Mesothelial cell of epicardium (in vitro differentiated cells): ENCODE results near the gene MAP3K21. TPM values are rescaled to one million over a fixed set of nuclear protein-coding genes. Genes with fewer than 3 reads are reported as not detected.
A peak's percentile ranks its signal among the peaks of the same experiment; 100 is the strongest.

Experiments used
- DNase-seq, 2 experiments: peaks; one replicate each; pipeline ENCODE4 v3.0.0; 2021; ENCODE audit warnings: low spot score in 2 of 2; ENCODE audit not compliant: unreplicated experiment in 2 of 2
- H3K27ac Mint-ChIP-seq: 2 replicates; pipeline ENCODE4 v1.8.0; 2021; ENCODE audit warnings: mixed read lengths
- H3K27me3 Mint-ChIP-seq: 2 replicates; pipeline ENCODE4 v1.8.0; 2021; ENCODE audit warnings: low read depth, mixed read lengths
- H3K36me3 Mint-ChIP-seq: 2 replicates; pipeline ENCODE4 v1.8.0; 2021; ENCODE audit warnings: mixed read lengths
- H3K4me1 Mint-ChIP-seq: 2 replicates; pipeline ENCODE4 v1.8.0; 2021; ENCODE audit warnings: mixed read lengths
- H3K4me3 Mint-ChIP-seq: 2 replicates; pipeline ENCODE4 v1.8.0; 2021; ENCODE audit warnings: mild to moderate bottlenecking, moderate library complexity, mixed read lengths
- H3K9me3 Mint-ChIP-seq: 2 replicates; pipeline ENCODE4 v1.8.0; 2021; ENCODE audit warnings: mixed read lengths
- total RNA-seq: library from RNA; stranded (reverse); gene quantifications from 3 replicates; pipeline ENCODE4 v1.2.1, GENCODE V29; 2021
- TF ChIP-seq, protein P1 (sequence below): fragments of 200-600 bp; sonication (generic); IDR thresholded peaks from one replicate; pipeline ENCODE4 v1.5.0; 2021; ENCODE audit warnings: antibody characterized with exemption; ENCODE audit not compliant: unreplicated experiment

MAP3K21 gene
- total RNA-seq, 1 donor from 2014 or later = 6.6 TPM

DNA sequence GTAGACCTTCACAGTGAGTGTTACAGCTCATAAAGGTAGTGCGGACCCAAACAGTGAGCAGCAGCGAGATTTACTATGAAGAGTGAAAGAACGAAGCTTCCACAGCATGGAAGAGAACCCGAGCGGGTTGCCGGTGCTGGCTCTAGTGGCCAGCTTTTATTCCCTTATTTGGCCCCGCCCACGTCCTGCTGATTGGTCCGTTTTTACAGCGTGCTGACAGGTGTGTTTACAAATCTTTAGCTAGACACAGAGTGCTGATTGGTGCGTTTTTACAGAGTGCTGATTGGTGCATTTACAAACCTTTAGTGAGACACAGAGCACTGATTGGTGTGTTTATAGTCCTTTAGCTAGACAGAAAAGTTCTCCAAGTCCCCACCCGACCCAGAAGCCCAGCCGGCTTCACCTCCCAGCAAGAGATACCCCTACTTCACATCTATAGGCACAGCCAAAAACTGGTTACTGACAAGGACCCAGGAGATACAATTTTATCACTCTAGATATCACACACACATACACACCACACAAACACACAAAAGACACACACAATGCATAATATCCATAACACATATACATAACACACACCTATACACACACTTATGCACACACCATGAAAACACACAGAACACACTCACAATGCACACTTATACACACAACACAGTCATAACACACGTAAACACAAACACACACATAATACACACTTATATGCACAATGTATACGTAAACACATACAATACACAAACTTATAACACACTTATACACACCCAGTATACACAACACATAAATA, 68.5 kb downstream of the MAP3K21 start:
- Mint-ChIP-seq H3K4me3 (no peak overlapping the region), H3K36me3 (no peaks in the 10 kb centered on the region), H3K9me3 (no peaks in the 10 kb centered on the region), H3K4me1 (peaks cover 5% of the 10 kb centered on the region), H3K27ac (no peak overlapping the region), H3K27me3 (peaks cover 23% of the 10 kb centered on the region)
- TF ChIP-seq, protein P1, sequence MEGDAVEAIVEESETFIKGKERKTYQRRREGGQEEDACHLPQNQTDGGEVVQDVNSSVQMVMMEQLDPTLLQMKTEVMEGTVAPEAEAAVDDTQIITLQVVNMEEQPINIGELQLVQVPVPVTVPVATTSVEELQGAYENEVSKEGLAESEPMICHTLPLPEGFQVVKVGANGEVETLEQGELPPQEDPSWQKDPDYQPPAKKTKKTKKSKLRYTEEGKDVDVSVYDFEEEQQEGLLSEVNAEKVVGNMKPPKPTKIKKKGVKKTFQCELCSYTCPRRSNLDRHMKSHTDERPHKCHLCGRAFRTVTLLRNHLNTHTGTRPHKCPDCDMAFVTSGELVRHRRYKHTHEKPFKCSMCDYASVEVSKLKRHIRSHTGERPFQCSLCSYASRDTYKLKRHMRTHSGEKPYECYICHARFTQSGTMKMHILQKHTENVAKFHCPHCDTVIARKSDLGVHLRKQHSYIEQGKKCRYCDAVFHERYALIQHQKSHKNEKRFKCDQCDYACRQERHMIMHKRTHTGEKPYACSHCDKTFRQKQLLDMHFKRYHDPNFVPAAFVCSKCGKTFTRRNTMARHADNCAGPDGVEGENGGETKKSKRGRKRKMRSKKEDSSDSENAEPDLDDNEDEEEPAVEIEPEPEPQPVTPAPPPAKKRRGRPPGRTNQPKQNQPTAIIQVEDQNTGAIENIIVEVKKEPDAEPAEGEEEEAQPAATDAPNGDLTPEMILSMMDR = no peak
- no peak for DNase-seq

DNA sequence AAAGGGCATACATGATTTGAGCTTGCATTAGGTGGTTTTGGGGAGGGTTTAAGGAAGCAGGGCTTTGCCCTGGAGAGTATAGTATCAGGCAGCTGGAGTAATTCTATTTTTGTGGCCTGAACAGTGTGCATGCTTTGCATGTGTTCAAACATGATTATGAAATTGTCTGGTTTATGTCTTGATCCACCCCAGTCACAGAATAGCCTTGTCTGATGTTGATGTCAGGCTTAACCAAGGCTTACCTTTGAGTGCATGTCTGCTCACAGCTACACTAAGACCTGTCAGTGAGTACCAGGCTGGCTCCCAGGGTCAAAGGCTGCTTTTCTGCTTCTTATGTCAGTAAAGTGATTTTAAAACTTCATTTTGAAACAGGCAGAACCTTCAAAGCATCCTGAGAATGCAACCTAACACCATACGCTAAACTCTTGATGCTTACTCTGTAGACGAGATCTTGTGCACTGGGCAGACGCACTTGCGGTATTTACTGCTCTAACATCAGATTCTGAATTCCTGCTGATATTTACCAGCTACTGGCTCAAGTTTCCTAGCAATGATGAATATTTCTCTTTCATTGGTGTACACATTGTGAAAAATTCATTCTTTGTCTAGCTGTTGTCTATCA, 78.9 kb downstream of the MAP3K21 start:
- Mint-ChIP-seq H3K27me3 (no peaks in the 10 kb centered on the region), H3K27ac (peak overlapping the region; percentile 78), H3K4me1 (peaks cover 12% of the 10 kb centered on the region), H3K4me3 (no peak overlapping the region), H3K9me3 (peaks cover 18% of the 10 kb centered on the region), H3K36me3 (no peaks in the 10 kb centered on the region)
- TF ChIP-seq, protein P1 = no peak
- no peak for DNase-seq

DNA sequence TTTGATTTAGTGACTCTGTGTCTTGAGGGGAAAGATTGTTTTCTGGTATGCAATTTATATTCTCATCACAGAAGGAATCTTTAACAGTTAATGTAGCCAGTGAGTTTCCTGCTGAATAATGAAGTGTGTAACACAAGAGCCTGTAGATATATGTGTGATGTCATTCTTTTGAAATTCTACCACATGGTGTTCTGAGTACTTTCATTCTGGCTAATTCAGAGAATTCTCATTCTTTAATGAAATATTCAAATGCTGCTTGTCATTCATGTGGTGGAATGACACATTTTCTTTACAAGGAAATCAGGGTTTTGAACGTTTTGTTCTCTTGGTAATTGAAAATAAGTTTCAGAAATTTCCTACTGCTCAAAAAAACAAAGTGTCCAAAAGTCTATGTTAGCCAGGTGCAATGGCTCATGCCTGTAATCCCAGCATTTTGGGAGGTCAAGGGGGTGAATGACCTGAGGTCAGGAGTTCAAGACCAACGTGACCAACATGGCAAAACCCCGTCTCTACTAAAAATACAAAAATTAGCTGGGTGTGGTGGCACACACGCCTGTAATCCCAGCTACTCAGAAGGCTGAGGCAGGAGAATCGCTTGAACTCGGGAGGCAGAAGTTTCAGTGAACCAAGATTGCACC, 79.6 kb downstream of the MAP3K21 start:
- Mint-ChIP-seq H3K4me3 (no peak overlapping the region), H3K27me3 (no peaks in the 10 kb centered on the region), H3K27ac (peak overlapping the region; percentile 78), H3K9me3 (peaks cover 18% of the 10 kb centered on the region), H3K36me3 (no peaks in the 10 kb centered on the region), H3K4me1 (peaks cover 12% of the 10 kb centered on the region)
- no peak for DNase-seq
- TF ChIP-seq, protein P1 = no peak

DNA sequence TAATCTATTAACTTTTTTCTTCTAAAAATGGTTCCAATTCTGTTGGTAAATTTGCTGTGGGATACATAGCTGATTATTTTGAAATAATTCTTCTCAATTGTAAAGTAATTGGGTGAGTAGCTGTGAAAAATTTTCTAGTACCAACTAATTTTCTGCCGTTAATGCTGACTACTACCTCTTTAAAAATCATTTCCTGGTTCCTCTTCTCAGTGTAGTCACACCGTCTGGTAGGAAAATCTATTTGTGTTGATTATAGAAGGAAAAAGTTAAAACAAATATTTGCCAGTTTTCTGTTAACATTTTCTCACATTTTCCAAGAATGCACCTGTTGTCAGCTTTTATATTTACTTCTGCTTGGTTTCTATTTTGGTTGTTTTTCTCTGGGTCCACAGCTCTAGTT, 82.0 kb downstream of the MAP3K21 start:
- H3K9me3 Mint-ChIP-seq = peaks cover 14% of the 10 kb centered on the region
- peaks cover 12% of the 10 kb centered on the region for H3K4me1 Mint-ChIP-seq
- H3K4me3 Mint-ChIP-seq = no peak overlapping the region
- DNase-seq = no peak
- no peaks in the 10 kb centered on the region for H3K36me3 Mint-ChIP-seq
- TF ChIP-seq, protein P1 = no peak
- no peak overlapping the region for H3K27ac Mint-ChIP-seq
- H3K27me3 Mint-ChIP-seq = peaks cover 1% of the 10 kb centered on the region

DNA sequence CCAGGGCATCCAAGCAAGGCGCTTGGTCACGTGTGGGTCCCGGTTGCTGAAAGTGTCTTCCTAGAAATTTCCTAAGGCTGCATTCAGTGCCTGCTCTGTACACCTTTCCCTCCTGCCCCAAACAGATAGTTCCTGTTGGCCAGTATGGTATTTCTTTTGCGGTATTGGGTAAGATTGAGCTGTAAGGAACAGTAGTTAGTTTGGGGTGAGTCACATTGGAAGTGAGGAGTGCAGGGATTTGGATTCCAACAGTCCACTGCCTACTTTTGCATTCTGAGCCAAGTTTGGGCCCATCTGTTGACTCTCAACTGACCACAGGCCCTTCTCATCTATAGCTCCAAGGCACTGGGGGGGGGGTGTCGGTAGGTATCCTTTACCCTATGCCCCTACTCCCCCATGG, 83.4 kb downstream of the MAP3K21 start:
- peaks cover 14% of the 10 kb centered on the region for H3K9me3 Mint-ChIP-seq
- H3K27ac Mint-ChIP-seq = no peak overlapping the region
- no peak overlapping the region for H3K4me3 Mint-ChIP-seq
- TF ChIP-seq, protein P1 = no peak
- H3K27me3 Mint-ChIP-seq = peaks cover 1% of the 10 kb centered on the region
- H3K4me1 Mint-ChIP-seq = peaks cover 9% of the 10 kb centered on the region
- no peaks in the 10 kb centered on the region for H3K36me3 Mint-ChIP-seq
- no peak for DNase-seq
